Activated CD4-positive, alpha-beta T cell treated with anti-CD3 and anti-CD28 coated beads, Interleukin-2, amount 50 U/mL, for 1 hour (primary cell): ENCODE data around the gene LHPP.
"Not testable (repeated sequence)": the region's sequence is repeated elsewhere in the genome, so short reads cannot be mapped to it uniquely, and the experiment has no call there.

Experiments
- DNase-seq: peaks from one replicate; pipeline ENCODE4 v3.0.0-alpha.2; 2020

Gene LHPP

GRCh38 chr10:124576526-124577420, 115.2 kb downstream of the LHPP start:
- no peak for DNase-seq

GRCh38 chr10:124577651-124578050, 116.0 kb downstream of the LHPP start:
- no peak for DNase-seq

- DNase-seq = no peak
Observed at GRCh38 chr10:124578231-124579010, 116.8 kb downstream of the LHPP start.

- DNase-seq = no peak
Observed at GRCh38 chr10:124579011-124579399, 117.4 kb downstream of the LHPP start.

GRCh38 chr10:124586142-124586541, 124.5 kb downstream of the LHPP start:
- no peak for DNase-seq

- no peak for DNase-seq
Observed at GRCh38 chr10:124587811-124588211, 126.2 kb downstream of the LHPP start.

GRCh38 chr10:124588341-124588735, 126.7 kb downstream of the LHPP start:
- not testable (repeated sequence) for DNase-seq

GRCh38 chr10:124588736-124589490, 127.3 kb downstream of the LHPP start:
- DNase-seq = no peak

- DNase-seq = no peak
Observed at GRCh38 chr10:124589491-124590041, 127.9 kb downstream of the LHPP start.

- DNase-seq = no peak
Observed at GRCh38 chr10:124590216-124591122, 128.8 kb downstream of the LHPP start.

GRCh38 chr10:124591123-124591495, 129.5 kb downstream of the LHPP start:
- no peak for DNase-seq

GRCh38 chr10:124592101-124592500, 130.5 kb downstream of the LHPP start:
- DNase-seq = no peak

- DNase-seq = no peak
Observed at GRCh38 chr10:124592736-124593430, 131.3 kb downstream of the LHPP start.

- DNase-seq = no peak
Observed at GRCh38 chr10:124593431-124593985, 131.9 kb downstream of the LHPP start.

GRCh38 chr10:124594240-124594639, 132.6 kb downstream of the LHPP start:
- DNase-seq = no peak

- DNase-seq = no peak
Observed at GRCh38 chr10:124595143-124595883, 133.7 kb downstream of the LHPP start.

- DNase-seq = no peak
Observed at GRCh38 chr10:124596116-124596785, 134.6 kb downstream of the LHPP start.

- DNase-seq = no peak
Observed at GRCh38 chr10:124596962-124597845, 135.6 kb downstream of the LHPP start.

GRCh38 chr10:124597846-124598165, 136.2 kb downstream of the LHPP start:
- no peak for DNase-seq
